HG02870 (cell line): ENCODE results near the gene CCNA2.

ENCODE experiments used
- ATAC-seq: cut with Tn5 transposase; IDR thresholded peaks from one replicate; pipeline ENCODE4 v1.9.1; 2021; ENCODE audit warnings: mild to moderate bottlenecking, moderate library complexity; ENCODE audit not compliant: unreplicated experiment

CCNA2 gene

GRCh38 chr4:121806411-121806810 lies 17.3 kb downstream of the CCNA2 start:
- ATAC-seq: no peak

GRCh38 chr4:121801715-121802075 lies 22.0 kb downstream of the CCNA2 start:
- ATAC-seq: no peak

- ATAC-seq: peak; percentile 90
Measured at GRCh38 chr4:121800961-121801714, 22.5 kb downstream of the CCNA2 start, which contains the start of gene EXOSC9. EXOSC9 (plus strand) TSS chr4:121801323; CDS start chr4:121801425, 102 bp downstream.

- ATAC-seq: peak; percentile 32
Measured at GRCh38 chr4:121800638-121800960, 23.1 kb downstream of the CCNA2 start.

GRCh38 chr4:121799867-121800501 lies 23.7 kb downstream of the CCNA2 start:
- no peak for ATAC-seq

GRCh38 chr4:121799208-121799823 lies 24.4 kb downstream of the CCNA2 start:
- ATAC-seq: no peak

GRCh38 chr4:121796283-121796682 lies 27.4 kb downstream of the CCNA2 start:
- ATAC-seq: no peak

- ATAC-seq: no peak
Measured at GRCh38 chr4:121794505-121795188, 29.0 kb downstream of the CCNA2 start.

GRCh38 chr4:121792966-121793365 lies 30.7 kb downstream of the CCNA2 start:
- no peak for ATAC-seq

- no peak for ATAC-seq
Measured at GRCh38 chr4:121791481-121791880, 32.2 kb downstream of the CCNA2 start.

- ATAC-seq: no peak
Measured at GRCh38 chr4:121790976-121791375, 32.7 kb downstream of the CCNA2 start.

GRCh38 chr4:121789960-121790829 lies 33.5 kb downstream of the CCNA2 start:
- no peak for ATAC-seq

- ATAC-seq: no peak
Measured at GRCh38 chr4:121789455-121789854, 34.2 kb downstream of the CCNA2 start.

- ATAC-seq: peak; percentile 97
Measured at GRCh38 chr4:121788896-121789295, 34.8 kb downstream of the CCNA2 start.

- ATAC-seq: no peak
Measured at GRCh38 chr4:121786221-121786620, 37.5 kb downstream of the CCNA2 start.

- no peak for ATAC-seq
Measured at GRCh38 chr4:121785479-121785878, 38.2 kb downstream of the CCNA2 start.

GRCh38 chr4:121784975-121785374 lies 38.7 kb downstream of the CCNA2 start:
- ATAC-seq: no peak

- no peak for ATAC-seq
Measured at GRCh38 chr4:121784401-121784800, 39.3 kb downstream of the CCNA2 start.

- no peak for ATAC-seq
Measured at GRCh38 chr4:121783210-121783609, 40.5 kb downstream of the CCNA2 start.

- no peak for ATAC-seq
Measured at GRCh38 chr4:121778991-121779628, 44.6 kb downstream of the CCNA2 start.
